ENCODE results near the gene ZNF674.

DNA sequence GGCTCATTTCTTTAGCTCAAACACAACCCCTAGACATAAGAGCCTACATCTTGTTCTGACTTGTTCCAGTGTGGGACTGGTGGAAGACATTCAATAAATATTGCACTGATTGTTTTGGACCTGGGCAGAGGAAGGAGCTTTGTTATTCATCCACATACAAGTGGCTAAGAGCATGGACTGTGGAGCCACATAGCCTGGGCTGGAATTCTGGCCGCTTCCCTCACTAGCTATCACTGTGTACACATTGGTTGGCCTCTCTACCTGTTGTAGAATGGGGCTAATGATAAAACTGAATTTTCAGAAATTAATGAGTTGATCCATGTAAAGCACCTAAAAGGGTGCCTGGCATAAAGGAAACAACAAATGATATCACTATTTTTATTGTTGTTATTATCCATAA lies 80.0 kb downstream of the ZNF674 start:
- TF ChIP-seq, protein P1, sequence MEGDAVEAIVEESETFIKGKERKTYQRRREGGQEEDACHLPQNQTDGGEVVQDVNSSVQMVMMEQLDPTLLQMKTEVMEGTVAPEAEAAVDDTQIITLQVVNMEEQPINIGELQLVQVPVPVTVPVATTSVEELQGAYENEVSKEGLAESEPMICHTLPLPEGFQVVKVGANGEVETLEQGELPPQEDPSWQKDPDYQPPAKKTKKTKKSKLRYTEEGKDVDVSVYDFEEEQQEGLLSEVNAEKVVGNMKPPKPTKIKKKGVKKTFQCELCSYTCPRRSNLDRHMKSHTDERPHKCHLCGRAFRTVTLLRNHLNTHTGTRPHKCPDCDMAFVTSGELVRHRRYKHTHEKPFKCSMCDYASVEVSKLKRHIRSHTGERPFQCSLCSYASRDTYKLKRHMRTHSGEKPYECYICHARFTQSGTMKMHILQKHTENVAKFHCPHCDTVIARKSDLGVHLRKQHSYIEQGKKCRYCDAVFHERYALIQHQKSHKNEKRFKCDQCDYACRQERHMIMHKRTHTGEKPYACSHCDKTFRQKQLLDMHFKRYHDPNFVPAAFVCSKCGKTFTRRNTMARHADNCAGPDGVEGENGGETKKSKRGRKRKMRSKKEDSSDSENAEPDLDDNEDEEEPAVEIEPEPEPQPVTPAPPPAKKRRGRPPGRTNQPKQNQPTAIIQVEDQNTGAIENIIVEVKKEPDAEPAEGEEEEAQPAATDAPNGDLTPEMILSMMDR (IDR thresholded peaks at IDR 0.05): no peak
- TF ChIP-seq POLR2A (IDR thresholded peaks at IDR 0.05): no peak
